HG03280 (cell line): ENCODE measurements around the gene IL21.

Experiments
- ATAC-seq: cut with Tn5 transposase; IDR thresholded peaks from one replicate; pipeline ENCODE4 v1.9.1; 2021; ENCODE audit warnings: mild to moderate bottlenecking, moderate library complexity; ENCODE audit not compliant: unreplicated experiment

IL21 gene

DNA sequence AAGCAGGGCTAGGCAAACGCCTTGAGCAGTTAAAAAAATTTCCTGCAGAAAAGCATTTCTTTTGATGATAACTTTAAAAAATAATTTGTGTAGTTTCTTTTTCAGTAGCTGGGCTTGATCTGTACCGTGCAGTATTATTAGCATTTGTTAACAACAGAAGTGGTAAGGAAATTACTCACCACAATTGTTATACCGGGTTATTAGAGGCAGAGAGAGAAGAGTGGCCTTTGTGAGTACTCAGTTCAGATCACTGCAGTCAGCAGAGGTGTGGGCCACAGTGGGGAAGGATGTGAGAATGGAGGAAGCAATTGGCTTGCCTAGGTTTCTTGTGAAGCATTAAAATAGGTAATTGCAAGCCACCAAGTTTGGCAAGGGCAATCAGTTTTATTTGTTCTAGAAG is 14.3 kb upstream of the IL21 start:
- peak; percentile 53 for ATAC-seq

DNA sequence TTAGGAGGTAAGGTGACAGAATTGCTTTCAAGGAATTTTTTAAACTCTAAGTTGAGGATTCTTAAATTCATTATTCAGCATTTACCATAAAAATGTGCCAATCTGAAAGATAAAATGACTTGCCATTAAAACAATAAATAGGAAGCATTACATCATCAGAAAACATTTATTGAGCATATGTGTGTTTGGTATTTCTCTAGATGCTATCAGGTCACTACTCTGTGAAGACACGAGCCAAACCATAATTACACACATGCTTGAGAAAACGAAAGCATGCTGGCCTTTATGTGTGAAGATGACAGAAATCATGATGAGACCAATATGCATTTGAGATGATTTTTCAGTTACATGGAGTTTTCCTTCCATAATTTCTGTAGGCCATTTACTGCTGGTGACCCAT is 12.3 kb upstream of the IL21 start:
- ATAC-seq, result no peak

DNA sequence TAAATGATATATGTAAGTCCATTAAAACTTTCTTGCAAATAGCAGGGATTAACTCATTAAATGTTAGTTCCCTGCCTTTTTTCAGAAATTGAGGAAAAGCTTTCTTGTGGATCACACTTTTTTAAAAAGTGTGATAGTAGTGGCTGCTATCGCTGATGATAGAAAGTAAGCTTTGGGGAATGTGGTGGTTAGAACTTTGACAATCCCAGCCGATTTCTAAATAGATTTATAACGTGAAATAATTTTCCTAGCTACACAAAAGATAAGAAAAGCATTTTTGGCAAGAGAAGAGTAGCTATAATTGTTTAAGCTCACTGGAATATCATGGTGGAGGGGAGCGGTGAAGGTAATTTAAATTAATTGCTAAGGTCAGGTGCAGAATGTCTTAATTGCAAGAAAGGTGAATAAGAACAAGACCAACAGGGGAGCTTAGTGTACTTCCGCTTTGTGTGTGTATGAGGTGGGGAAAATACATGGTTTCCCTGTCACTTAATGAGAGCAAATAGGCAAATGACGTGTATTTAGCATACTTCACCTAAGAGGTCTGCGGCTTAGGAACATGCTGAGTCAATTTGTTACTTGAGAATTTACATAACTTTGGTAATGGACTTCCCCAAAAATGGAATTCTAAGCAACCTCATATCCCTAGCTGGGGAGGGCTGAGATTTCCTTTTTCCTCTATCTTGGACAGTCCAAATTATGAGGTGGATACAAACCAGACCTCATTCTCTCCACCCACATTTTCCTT is 11.7 kb upstream of the IL21 start:
- ATAC-seq, result peak; percentile 58

DNA sequence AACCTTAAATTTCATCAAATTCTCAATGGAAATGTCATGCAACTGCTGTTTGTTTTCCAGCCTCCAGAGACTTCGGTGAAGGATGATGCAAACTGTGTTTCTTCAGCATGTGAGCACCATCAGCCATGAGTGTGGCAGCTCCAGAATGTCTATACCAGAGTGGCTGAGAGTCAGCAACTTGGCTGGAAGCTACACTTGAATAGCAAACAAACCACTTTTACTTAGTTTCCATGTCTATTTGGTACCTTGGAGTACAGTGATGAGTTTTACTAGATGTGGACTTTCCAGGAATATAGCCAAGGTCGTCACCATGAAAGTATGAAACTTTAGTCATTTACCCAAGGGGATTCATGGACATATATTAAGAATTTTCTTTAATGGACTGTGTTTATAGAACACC is 4.3 kb upstream of the IL21 start:
- no peak for ATAC-seq

DNA sequence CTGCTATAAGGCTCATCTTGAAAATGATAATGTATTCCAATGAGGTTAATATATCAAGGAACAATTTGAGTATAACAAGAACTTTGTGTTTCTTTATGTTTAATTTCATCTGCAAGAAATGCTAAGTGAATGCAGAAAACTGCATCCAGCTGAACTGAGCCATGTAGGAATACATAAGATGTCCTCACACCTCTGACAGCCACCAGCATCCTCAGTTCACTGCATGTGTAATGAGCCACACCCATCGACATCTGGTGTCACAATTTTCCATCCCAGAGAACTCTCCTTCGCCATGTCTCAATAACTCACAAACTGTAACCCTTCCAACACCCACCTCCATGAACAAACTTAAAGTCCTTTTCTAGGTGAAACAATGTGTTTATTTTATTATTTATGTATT is 3.3 kb upstream of the IL21 start:
- ATAC-seq, result no peak

DNA sequence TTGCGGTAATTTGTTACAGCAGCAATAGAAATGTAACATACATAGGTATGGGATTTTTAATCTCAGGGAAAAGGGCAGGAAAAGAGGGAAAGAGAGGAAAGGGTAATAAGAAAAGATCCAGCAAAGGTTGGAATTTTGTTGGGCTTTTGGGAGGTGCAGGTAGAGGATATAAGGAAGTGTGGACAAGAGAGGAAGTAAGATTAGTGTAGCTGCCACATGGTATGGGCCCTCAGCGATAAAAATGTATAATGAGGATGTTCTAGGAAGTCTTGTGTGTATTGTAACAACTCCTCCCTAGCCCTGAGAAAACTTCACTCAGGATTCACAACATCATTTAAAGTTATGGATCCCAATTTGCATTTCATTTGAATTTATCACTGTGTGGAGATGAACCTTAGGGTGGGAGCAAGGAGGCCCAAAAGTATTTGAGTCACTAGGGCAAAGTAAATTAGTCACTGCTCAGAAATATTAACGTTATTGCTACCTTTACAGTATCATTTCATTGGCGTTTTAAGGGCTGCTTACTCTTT is 2.8 kb upstream of the IL21 start:
- no peak for ATAC-seq

DNA sequence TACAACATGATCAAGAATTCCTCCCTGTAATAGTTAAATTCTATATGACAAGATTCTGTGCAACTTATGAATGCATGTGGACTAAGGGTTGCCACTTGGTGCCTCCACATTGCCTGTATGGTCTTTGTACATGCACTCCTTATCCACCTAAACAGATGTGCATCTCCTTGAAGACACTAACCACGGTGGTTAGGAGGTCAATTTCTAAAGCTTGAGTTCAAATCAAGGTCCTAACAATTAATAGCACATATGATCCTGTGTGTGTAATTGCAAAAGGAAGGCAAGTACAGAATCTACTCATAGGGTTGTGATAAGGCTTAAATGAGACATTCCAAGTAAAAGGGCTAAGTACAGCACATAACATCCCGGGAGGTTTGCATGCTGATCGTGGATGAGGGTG is 1.5 kb upstream of the IL21 start:
- ATAC-seq, result no peak

DNA sequence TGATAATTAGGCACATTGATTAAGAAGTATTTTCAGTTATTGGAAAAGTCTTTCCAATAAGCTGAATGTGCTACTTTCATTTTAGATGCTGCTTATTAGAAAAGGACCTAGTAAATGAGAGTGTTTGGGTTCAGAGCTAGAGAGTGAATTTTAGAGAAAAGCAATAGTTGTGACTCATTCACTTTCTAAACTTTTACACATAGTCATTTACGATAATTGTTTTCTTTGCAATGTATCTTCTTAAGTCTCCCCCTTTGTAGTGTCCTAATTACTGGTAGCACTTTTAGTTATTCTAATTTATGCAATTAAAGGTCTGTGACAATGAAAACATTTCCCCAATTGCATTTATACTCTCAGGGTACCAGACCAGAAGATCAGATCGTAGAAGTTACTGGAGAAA is 1.3 kb downstream of the IL21 start:
- no peak for ATAC-seq

DNA sequence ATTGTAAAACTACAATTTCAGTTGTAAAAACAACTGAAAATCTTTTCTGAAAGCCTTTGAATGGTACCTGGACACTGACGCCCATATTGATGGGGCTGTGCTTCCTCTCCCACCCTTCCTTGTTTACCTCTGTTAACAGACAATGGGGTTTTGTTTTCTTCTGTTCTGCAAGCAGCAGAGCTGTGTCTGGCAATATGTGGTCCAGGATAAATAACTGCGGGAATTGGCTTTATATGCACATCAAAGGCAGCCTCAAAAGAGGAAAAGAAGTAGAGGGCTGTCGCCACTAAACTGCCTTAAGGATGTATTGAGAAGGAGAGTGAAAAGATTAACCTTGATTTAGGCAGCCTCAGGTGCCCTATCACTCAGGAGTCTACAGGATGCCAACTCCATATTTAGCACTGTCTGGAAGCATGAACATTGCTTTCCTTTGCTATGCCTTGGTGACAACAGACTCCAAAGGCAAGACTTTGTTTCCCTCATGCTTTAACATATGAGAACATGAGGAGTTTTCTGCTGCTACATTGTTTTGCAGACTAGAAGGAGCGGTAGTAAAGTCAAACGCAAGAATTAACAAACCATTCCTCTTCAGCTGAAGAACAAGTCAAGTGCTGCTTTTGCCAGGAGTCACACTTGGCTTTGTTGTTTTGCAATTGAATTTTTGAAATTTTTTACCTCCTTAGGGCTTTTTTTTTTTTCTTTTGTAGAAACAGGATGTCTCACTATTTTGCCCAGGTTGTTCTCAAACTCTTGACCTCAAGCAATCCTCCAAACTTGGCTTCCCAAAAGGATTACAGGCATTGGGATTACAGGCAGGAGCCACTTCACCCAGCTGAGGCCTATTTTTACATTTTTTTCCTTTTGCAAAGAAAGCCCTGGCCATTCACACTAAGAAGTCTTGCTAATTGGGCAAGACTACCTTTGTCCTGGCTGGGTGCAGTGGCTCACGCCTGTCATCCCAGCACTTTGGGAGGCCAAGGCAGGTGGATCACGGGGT is 3.0 kb downstream of the IL21 start:
- ATAC-seq, result no peak

DNA sequence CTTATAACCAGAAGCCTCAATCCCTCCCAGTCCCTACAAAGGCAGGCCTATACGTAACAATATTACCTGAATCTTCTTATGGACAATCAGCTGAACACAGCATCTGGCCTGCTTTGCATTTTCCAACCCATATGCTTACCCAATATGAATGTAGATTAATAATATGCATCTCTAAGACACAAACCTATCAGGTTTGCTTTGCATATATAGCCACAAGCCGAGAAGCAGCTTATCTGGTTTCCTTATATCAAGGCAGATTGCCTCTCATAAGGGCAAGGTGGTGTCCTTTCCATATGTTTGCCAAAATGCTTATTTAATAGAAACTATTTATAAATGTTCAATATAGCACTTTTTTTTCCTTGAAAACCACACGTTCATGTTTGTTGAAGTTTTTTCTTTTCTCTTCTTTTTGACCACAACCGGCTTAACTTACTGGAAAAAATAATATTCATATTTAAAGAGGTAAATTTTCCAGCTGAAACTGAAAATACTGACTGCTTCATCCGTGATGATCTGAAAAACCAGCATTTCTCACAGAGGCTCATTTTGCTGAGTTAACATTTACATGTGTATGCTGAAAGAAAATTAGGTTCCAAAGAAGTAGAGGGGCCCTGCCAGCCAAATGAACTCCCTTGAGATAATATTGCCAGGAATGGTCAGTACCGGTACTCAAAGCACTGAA is 3.8 kb downstream of the IL21 start:
- ATAC-seq, result no peak

DNA sequence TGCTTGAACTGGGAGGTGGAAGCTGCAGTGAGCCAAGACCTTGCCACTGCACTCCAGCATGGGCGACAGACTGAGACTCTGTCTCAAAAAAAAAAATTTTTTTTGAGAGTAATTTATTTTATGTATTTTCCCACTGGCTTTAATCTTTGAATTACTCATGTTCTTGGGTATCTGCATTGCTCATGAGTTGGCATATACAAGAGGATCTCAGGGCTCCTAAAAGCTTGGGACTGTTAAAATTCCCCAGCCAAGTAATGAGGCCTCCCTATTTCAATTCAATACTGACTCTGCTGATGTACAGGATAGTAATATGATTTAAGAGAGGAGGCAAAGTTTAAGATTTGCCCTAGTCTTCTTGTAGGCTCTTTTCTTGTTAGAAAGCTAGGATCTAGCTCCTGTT is 6.2 kb downstream of the IL21 start:
- ATAC-seq, result no peak

DNA sequence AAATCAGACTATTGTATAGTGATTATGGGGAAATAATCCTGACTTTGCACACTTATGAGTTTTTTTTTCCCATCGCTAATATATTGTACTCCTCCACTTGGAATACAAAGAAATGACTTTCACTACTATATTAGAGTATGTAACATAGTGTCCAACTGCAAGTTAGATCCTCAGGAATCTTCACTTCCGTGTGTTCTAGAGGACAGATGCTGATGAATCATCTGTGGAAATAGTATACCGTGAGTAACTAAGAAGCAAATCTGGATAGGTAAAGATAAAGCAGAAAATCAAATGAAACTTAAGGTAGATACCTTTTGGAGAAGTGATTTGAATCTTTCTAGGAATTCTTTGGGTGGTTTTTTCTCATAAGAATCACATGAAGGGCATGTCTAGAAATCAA is 8.3 kb downstream of the IL21 start:
- ATAC-seq, result no peak

DNA sequence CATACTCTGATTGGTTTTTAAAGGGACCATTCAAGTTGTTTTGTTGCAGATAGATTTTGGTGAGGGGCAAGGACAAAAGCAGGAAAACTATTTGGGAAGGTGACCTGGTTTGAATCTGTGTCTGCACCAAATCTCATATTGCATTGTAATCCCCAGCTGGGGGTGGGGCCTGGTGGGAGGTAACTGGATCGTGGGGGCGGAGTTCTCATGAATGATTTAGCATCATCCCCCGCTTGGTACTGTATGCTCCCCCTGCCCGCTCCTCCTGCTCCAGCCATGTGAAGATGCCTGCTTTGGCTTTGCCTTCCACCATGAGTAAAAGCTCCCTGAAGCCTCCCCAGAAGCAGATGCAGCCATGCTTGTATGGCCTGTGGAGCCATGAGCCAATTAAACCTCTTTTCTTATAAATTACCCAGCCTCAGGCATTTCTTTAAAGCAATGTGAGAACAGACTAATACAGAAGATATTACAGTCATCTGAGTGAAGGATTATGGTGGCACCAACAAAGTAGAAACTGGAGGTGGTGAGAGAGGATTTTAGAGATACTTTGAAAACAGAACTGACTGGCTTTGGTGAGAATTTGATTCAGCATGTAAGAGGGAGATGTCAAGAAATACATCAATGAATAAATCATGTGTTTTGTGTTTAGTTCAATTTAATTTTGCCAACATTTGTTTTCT is 14.4 kb downstream of the IL21 start:
- ATAC-seq, result no peak

DNA sequence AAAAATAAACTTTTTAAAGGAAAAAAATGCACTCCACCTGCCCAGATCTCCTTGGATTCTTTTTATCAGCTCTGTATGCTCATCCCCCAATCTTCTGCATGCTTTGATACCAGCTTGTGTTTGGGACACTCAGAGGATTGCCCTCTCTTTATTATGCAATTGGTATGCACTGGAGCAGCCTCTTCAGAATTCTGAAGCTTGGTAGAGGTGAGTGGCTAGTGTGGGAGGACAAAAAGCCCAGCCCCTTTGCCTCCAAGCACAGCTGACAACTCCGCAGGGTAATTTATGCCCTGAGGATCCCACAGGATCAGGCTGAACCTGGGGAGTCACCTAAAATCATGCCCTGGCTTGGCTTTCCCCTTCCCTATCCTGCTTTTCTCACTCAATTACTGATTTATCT is 16.7 kb downstream of the IL21 start:
- no peak for ATAC-seq

DNA sequence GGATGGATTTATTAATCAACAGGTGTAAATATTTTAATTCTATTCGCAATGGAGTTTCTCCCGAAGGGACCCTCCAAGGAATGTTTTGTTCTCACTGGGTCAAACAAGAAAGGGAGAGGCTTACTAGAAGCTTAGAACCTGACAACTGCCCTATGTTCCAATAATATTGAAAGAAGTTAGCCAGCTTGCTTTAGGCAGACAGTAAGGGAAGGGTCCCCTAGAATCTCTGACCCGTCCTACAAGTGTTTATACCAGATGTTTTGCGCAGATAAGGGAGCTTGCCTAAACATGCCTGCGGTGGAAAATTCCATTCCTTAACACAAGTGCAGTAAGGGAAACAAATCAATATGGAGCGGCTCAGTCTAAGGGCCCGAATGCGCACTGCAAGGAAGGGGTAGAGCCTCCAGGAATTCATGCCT is 17.7 kb downstream of the IL21 start:
- ATAC-seq, result no peak

DNA sequence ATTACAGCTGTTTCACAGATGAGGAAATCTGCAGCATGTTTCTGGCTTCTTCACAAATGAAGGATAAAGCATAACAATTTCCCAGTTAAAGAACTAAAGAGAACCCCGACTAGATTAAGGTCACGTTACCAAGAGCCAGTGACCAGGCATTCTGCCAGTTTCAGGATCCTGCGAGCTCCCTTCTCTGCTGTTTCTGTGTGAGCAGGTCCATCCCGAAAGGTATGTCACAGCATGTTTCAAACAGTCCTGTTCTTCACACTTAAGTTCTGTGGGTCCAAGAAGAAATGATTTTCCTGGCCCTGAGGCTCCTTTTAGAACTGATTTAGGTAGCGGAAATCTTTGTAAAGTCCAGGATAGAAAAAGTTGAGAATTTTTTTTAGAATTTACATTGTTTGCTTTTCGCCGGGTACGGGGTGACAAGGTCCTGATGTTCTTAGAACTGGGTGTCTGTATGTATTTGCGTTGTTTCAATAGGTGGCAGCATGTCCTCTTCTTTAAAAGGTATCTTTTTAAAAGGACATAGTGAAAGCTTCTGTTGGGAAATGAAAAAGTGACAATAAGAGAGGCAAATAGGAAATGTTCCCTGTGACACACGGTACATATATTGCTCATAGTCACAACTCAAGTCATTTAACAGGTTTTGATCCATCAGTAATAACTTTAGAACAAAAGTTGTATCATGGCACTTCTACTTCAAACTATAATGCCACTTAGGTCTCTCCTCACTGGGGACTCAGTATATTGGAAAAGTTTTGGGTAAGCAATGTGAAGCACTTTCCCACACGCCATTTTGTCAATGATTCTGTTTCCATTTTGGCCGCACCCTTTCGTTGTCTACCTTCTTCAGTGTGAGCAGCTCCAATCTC is 18.4 kb downstream of the IL21 start:
- ATAC-seq, result no peak

DNA sequence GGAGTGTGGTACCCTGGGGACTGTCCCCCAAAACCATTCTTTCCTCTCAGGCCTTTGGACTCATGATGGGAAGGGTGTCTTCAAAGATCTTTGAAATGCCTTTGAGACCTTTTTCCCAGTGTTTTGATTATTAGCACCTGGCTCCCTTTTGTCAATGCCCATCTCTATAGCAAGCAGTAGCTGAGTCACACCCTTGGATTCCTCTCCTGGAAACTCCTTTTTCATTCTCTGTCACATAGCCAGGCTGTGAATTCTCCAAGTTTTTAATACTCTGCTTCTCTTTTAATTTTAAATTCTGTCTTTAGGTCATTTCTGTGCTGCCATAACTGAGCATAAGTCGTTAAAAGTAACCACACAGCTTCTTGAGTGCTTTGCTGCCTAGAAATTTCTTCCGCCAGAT is 29.7 kb downstream of the IL21 start:
- ATAC-seq, result no peak

DNA sequence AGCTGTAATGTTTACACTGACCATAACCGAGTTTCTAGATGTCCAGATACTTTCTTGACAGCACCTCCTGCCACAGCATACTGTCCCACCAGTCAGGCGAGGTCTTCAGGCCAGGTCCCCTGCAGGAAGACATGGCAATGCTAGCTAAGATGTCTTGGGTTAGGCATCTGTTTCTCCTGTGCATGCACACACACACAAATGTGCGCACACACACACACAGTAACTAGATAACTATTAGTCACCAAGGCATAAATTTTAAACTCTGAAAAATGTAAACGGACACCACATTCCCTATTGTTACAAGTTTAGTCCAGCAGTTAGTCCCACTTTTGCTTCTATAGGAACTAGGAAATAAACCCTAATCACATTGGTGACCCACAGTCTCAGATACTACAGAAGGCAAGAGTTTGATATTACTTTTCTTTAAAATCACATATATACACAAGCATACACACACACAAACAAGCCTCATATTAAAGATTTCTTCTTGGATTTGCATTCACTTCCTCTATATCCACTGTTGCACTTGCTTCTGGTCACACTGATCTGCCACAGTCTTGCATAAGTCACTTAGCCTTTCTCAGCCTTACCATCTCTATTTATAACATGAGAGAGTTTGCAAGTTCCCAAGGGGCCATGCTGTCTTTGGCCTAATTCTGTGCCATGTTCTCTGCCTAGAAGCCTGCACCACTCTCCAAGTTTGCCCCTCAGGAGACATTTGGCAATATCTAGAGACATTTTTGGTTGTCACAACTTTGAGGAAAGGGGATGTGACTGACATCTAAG is 32.2 kb downstream of the IL21 start:
- no peak for ATAC-seq

DNA sequence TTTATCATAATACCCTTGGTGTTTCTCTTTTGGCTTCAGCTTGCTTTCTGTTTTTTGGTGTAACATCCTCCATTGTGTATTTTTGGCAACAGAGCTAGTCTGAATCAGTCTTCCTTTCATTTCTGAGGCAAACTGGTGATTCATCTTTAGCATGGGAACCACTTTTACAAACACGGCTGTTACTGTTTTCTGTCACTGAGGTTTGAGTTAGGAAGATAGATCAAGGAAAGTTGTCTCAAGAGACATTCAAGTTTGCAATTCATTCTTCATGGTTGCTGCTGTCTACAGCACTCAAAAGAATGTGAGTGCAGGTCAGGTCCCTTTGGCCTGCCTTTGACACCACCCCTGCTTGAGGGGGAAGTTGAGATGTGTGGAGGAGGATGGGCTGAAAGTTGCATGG is 36.3 kb downstream of the IL21 start:
- peak; percentile 51 for ATAC-seq
